A673 (cell line): ENCODE measurements around the gene SUSD4. TPM values are rescaled to one million over a fixed set of nuclear protein-coding genes. Genes with fewer than 3 reads are reported as not detected.
"Not testable (repeated sequence)": the region's sequence is repeated elsewhere in the genome, so short reads cannot be mapped to it uniquely, and the experiment has no call there.

Source experiments
- BruUV-seq: library from RNA; stranded (reverse); fragments of 400-500 nt; replicated peaks from 2 replicates; lab custom pipeline; 2021; lab: Mats Ljungman, UMichigan
- CTCF ChIA-PET: fragments of 300-600 bp; sonication (Branson Sonifier 250); formaldehyde crosslinking; loops from one replicate; lab custom pipeline; 2022; ENCODE audit warnings: antibody characterized with exemption; lab: Charles Lee
- POLR2A ChIA-PET: fragments of 300-600 bp; sonication (Branson Sonifier 250); formaldehyde crosslinking; loops from one replicate; lab custom pipeline; 2022; ENCODE audit warnings: antibody characterized with exemption; ENCODE audit not compliant: low non-redundant PET; lab: Charles Lee
- DNase-seq: peaks from one replicate; pipeline ENCODE4 v3.0.0-alpha.2; 2015; ENCODE audit warnings: low spot score
- H3K27ac ChIP-seq: fragments of 200-600 bp; sonication (generic); 2 replicates; pipeline ENCODE4 v1.5.1; 2016; ENCODE audit warnings: mixed run types, low read depth, mild to moderate bottlenecking, mixed read lengths, antibody characterized with exemption, low read length; ENCODE audit not compliant: poor library complexity, severe bottlenecking
- H3K27me3 ChIP-seq: fragments of 200-600 bp; sonication (generic); replicated peaks from 2 replicates; pipeline ENCODE4 v1.6.1; 2017; ENCODE audit warnings: mixed run types, low read depth, mild to moderate bottlenecking, mixed read lengths, antibody characterized with exemption, low read length; ENCODE audit not compliant: insufficient read depth, poor library complexity
- H3K36me3 ChIP-seq: fragments of 200-600 bp; sonication (generic); 2 replicates; pipeline ENCODE4 v1.6.1; 2016; ENCODE audit warnings: mixed run types, mild to moderate bottlenecking, mixed read lengths, antibody characterized with exemption, low read length; ENCODE audit not compliant: insufficient read depth, poor library complexity, severe bottlenecking
- H3K4me1 ChIP-seq: fragments of 200-600 bp; sonication (generic); 2 replicates; pipeline ENCODE4 v1.6.1; 2017; ENCODE audit warnings: mixed run types, mild to moderate bottlenecking, mixed read lengths, antibody characterized with exemption, low read length; ENCODE audit not compliant: insufficient read depth, poor library complexity, severe bottlenecking
- H3K4me3 ChIP-seq: fragments of 200-600 bp; sonication (generic); 2 replicates; pipeline ENCODE4 v1.5.1; 2016; ENCODE audit warnings: low read depth, mixed run types, mild to moderate bottlenecking, mixed read lengths, low read length; ENCODE audit not compliant: poor library complexity, severe bottlenecking
- H3K9me3 ChIP-seq: fragments of 200-600 bp; sonication (generic); 2 replicates; pipeline ENCODE4 v1.6.1; 2016; ENCODE audit warnings: mixed run types, low read depth, mild to moderate bottlenecking, mixed read lengths, antibody characterized with exemption, low read length; ENCODE audit not compliant: poor library complexity, severe bottlenecking
- CTCF ChIP-seq: fragments of 300-800, 200-600 bp; sonication (generic); conservative IDR thresholded peaks from 2 replicates; pipeline ENCODE4 v1.5.1; 2017; ENCODE audit warnings: low read depth, mild to moderate bottlenecking, antibody characterized with exemption, low read length, moderate library complexity, mixed read lengths
- EZH2 ChIP-seq: fragments of 200-600 bp; sonication (generic); IDR thresholded peaks from 2 replicates; pipeline ENCODE4 v1.6.1; 2017; ENCODE audit warnings: borderline replicate concordance, low read depth, mild to moderate bottlenecking, mixed read lengths, antibody characterized with exemption, low read length; ENCODE audit not compliant: poor library complexity, severe bottlenecking
- intact Hi-C: fragments of 100-400 bp; cut with micrococcal nuclease; formaldehyde crosslinking; loops from one replicate; pipeline ENCODE4 v1.10.0; 2022; ENCODE audit not compliant: unreplicated experiment
- total RNA-seq: library from RNA; stranded (reverse); gene quantifications from 2 replicates; pipeline ENCODE4 v1.2.3, GENCODE V29; 2021

SUSD4 gene
- total RNA-seq, 1 experiment from 2014 or later: not detected

DNA sequence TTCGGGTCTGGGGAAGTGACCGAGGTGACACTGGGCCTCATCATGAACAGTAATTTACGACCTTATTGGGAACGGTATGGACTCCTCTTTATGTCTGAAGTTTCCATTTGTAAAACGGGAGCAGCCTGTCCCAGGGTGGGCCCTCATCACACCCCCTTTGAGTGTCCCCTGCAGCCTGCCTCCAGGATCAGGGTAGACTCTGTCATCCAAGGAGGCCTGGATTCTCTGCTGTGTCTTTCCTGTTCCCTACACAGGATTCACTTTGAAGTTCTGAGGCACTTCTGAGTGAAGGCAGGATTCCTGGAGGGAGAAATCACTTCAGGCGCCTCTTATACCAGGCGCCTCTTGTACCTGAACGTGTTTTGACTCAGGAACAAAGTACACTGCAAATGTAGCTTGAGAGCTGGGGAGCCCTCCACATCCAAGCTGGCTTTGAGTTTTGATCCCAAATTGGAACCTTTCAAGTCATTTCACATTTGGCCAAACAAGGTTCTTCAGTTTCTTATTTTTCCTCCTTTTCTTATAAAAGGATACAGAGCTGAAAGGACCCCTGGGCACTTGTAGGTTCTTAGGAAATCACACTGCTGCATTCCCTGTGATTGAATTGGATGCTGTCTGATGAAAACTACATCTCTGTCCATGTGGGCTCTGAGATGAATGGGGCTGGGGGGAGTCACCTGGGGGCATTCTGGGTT is 106.0 kb downstream of the SUSD4 start:
- H3K4me1 ChIP-seq: no peaks in the 10 kb centered on the region
- H3K27ac ChIP-seq: no peak overlapping the region
- no peaks in the 10 kb centered on the region for H3K36me3 ChIP-seq
- BruUV-seq: no TSS peak
- no peaks in the 10 kb centered on the region for H3K27me3 ChIP-seq
- POLR2A ChIA-PET: no interaction called here
- intact Hi-C loops: no loop called here
- CTCF ChIA-PET: no interaction called here
- DNase-seq: no peak
- no peaks in the 10 kb centered on the region for H3K9me3 ChIP-seq
- TF ChIP-seq CTCF: no peak
- no peak for TF ChIP-seq EZH2
- no peak overlapping the region for H3K4me3 ChIP-seq

- DNase-seq: no peak
- Histone ChIP-seq H3K27ac (no peak overlapping the region), H3K4me3 (no peak overlapping the region), H3K27me3 (no peaks in the 10 kb centered on the region), H3K36me3 (no peaks in the 10 kb centered on the region), H3K4me1 (no peaks in the 10 kb centered on the region), H3K9me3 (no peaks in the 10 kb centered on the region)
- ChIA-PET POLR2A (no interaction called here), CTCF (no interaction called here)
- TF ChIP-seq CTCF (no peak), EZH2 (no peak)
- BruUV-seq: no TSS peak
- intact Hi-C loops: no loop called here
These were observed 107.9 kb downstream of the SUSD4 start for GRCh38 chr1:223256034-223256433.

DNA sequence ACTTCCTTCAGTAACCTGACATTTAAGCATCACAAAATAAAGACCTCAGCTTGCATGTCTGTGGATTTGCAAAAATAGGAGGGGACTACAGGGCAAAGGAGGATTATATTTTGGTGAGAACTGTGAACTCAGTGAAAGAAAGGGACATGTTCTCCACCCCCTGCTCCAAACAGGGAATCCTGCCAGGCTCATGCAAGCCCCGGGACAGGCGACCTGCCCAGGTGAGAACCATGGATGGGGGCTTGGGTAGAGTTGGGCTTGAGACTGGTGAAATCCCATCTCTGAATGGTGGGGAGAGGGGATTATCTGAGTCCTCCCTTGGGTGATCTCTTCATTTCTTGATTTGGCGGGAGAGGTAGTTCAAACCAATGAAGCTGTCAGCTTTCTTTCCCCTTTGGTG is 110.1 kb downstream of the SUSD4 start:
- Histone ChIP-seq H3K9me3 (no peaks in the 10 kb centered on the region), H3K36me3 (no peaks in the 10 kb centered on the region), H3K4me3 (no peak overlapping the region), H3K4me1 (no peaks in the 10 kb centered on the region), H3K27me3 (no peaks in the 10 kb centered on the region), H3K27ac (no peak overlapping the region)
- BruUV-seq: no TSS peak
- TF ChIP-seq CTCF (no peak), EZH2 (no peak)
- intact Hi-C loops: no loop called here
- POLR2A ChIA-PET: no interaction called here
- CTCF ChIA-PET: no interaction called here
- DNase-seq: no peak

DNA sequence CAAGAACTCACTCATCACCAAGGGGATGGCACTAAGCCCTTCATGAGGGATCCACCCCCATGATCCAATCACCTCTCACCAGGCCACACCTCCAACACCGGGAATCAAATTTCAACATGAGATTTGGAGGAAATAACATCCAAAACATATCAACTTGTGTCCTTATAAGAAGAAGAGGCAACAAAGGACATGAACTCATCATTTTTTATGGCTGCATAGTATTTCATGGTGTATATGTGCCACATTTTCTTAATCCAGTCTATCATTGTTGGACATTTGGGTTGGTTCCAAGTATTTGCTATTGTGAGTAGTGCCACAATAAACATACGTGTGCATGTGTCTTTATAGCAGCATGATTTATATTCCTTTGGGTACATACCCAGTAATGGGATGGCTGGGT is 112.6 kb downstream of the SUSD4 start:
- DNase-seq, intact Hi-C loops, CTCF ChIA-PET, H3K27me3 ChIP-seq, POLR2A ChIA-PET, H3K4me1 ChIP-seq, H3K36me3 ChIP-seq, H3K27ac ChIP-seq, H3K9me3 ChIP-seq, H3K4me3 ChIP-seq, BruUV-seq: not testable (repeated sequence)
